ENCODE results near the gene SPTBN5.

DNA sequence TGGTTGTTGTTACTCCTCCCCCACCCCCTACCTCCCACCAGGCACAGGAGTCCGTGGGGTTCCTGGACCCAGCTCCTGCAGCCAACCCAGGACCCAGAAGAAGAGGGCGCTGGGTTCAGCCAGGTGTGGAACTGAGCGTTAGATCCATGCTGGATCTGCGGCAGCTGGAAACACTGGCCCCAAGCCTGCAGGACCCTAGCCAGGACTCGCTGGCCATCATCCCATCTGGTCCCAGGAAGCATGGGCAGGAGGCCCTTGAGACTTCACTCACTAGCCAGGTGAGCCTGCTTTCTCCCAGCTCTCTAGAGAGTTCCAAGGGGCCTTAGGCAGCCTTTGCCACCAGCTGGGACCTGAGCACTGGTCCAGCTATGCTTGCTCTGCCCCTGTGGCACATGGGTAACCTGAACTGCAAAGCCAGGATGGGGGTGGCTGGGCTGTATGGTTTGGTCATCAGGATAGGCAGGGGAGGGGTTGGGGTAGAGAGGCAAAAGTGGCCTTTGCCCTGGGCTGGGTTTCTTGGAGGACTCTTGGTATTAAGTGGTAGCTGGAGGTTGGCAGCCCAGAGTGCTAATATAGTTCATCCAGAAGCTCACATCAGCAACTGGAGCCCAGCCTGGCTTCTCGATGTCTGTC, 72.9 kb downstream of the SPTBN5 start:
- TF ChIP-seq, protein P1, sequence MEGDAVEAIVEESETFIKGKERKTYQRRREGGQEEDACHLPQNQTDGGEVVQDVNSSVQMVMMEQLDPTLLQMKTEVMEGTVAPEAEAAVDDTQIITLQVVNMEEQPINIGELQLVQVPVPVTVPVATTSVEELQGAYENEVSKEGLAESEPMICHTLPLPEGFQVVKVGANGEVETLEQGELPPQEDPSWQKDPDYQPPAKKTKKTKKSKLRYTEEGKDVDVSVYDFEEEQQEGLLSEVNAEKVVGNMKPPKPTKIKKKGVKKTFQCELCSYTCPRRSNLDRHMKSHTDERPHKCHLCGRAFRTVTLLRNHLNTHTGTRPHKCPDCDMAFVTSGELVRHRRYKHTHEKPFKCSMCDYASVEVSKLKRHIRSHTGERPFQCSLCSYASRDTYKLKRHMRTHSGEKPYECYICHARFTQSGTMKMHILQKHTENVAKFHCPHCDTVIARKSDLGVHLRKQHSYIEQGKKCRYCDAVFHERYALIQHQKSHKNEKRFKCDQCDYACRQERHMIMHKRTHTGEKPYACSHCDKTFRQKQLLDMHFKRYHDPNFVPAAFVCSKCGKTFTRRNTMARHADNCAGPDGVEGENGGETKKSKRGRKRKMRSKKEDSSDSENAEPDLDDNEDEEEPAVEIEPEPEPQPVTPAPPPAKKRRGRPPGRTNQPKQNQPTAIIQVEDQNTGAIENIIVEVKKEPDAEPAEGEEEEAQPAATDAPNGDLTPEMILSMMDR (conservative IDR thresholded peaks at IDR 0.05; ENCODE audit: low read depth, low read length) = no peak
- TF ChIP-seq EZH2 (IDR thresholded peaks at IDR 0.05; ENCODE audit: low read length, unreplicated experiment) = no peak

Data from PC-3 (cell line).